Activated effector memory CD4-positive, alpha-beta T cell treated with anti-CD3 and anti-CD28 coated beads, Interleukin-2, amount 50 U/mL, for 16 hours (primary cell): Measurements from ENCODE around the gene PIGR.

ENCODE experiments used
- DNase-seq: peaks from one replicate; pipeline ENCODE4 v3.0.0-alpha.2; 2020

Gene PIGR, protein sequence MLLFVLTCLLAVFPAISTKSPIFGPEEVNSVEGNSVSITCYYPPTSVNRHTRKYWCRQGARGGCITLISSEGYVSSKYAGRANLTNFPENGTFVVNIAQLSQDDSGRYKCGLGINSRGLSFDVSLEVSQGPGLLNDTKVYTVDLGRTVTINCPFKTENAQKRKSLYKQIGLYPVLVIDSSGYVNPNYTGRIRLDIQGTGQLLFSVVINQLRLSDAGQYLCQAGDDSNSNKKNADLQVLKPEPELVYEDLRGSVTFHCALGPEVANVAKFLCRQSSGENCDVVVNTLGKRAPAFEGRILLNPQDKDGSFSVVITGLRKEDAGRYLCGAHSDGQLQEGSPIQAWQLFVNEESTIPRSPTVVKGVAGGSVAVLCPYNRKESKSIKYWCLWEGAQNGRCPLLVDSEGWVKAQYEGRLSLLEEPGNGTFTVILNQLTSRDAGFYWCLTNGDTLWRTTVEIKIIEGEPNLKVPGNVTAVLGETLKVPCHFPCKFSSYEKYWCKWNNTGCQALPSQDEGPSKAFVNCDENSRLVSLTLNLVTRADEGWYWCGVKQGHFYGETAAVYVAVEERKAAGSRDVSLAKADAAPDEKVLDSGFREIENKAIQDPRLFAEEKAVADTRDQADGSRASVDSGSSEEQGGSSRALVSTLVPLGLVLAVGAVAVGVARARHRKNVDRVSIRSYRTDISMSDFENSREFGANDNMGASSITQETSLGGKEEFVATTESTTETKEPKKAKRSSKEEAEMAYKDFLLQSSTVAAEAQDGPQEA

GRCh38 chr1:206946261-206946660 lies at the start of gene PIGR:
Gene PIGR, minus strand, starts transcription at chr1:206946466. Its CDS starts 5,935 bp downstream, at chr1:206940531.
- DNase-seq = no peak

GRCh38 chr1:206992790-206993189 lies 46.5 kb upstream of the PIGR start:
- no peak for DNase-seq

GRCh38 chr1:206987873-206988272 lies 41.6 kb upstream of the PIGR start:
- no peak for DNase-seq

- DNase-seq = no peak
Measured at GRCh38 chr1:206986885-206987284, 40.6 kb upstream of the PIGR start.

GRCh38 chr1:206986402-206986801 lies 40.1 kb upstream of the PIGR start:
- DNase-seq = no peak

DNA sequence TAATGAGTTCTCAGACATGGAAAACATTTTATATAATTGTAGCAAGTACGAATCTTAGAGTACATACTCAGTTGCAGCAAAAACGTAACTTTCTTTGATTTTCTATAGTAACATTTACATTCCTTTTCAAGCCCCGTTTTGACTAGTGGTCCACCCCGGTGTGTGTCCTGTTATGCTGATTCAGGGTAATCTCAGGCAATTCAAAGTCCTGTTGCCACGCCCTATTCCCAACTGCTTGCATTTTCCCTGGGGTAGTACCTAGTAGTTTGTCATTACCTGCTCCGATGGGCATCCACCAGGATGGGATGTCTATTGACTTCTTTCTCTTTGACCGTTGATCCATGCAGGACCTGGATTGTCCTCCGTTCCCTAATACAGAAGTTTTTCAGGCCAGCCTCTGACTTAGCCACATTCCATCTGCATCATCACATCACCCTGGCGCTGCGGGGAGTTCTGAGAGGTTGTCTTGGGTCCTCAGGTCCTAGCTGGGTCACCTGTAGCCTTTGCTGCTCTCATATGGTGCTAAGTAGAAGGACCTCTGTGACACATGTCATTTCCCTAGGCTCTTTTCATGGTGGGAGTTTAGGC lies 39.0 kb upstream of the PIGR start:
- DNase-seq = no peak

DNA sequence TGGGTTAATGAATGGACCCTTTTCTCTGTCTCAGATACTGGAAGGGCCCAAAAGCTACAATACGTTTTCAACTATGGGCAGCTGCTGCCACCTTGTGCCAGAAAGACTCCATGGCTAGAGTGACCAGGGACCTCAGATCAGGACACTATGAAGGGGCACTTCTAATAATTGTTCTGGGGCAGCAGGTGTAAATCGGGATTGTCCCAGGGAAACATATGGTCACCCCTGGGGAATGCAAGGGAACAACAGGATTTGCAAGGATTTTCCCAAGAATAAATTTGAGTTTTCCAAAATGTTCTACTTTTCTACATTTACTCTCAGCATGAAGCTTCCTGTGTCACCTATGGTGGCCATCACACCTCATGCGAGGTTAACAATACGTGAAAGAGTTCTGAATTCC lies 36.0 kb upstream of the PIGR start:
- DNase-seq = peak; percentile 84

DNA sequence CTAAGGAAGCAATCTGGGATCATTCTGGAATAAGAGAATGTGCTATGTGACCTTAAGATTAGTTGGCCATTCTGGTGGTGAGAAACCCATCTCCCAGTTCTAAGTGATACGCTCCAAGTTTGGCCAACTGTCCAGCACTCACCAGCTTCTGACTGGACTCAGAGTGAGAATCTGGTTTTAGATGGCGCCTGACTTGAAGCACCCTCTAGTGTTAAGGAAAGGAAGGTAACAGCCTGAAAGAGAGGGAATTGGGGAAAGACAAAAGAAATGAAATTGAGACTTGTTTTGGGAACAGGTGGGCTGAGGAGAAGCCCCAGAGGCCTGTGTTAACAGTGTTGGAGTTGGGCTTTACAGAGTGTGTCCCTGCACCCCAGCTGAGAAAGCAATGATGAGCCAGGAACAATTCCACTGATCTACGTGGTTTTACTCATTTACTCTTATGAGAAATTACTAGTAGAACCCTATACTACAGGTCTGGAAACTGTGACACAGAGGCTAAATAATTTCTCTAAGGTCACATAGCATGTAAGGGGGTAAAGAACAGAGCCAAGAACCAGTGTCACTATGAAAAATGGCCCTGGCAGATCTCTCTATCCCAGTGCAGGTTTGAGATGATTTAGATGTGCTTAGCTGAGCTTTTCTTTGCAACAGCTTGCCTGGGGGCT lies 33.2 kb upstream of the PIGR start:
- DNase-seq = no peak

DNA sequence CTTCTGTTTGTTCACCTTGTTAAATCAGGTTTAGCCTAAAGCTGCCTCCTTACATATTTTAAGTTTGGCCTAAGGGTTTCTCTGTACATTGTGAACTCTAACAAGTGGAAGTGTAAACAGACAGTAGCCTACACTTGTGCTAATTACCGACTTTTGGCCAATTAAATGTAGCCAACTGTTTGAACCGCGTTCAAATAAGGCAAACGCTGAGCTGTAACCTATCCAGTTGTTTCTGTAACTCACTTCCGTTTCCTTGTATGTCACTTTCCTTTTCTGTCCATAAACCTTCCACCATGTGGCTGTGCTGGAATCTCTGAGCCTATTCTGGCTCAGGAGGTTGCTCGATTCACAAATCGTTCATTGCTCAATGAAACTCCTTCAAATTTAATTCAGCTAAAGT lies 32.0 kb upstream of the PIGR start:
- no peak for DNase-seq

- no peak for DNase-seq
Measured at GRCh38 chr1:206975306-206975705, 29.0 kb upstream of the PIGR start.

DNA sequence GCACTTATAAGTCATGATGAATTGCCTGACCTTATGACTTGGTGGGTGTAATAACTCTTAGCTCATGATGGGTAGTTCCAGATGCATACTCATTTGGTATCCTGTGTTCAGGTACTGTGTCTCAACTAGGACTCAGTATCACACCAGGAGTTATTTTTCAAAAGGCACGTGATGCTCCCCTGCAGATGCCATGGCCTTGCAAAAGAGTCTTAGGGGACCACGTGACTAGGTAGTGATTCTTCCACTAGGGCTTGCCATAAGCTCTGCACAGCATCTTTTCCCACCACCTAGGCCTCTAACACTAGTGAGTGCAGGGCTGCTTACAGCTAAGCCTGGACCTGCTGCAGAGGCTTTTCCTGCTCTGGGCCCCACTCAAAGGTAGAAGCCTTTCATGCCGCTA lies 27.9 kb upstream of the PIGR start:
- no peak for DNase-seq

DNA sequence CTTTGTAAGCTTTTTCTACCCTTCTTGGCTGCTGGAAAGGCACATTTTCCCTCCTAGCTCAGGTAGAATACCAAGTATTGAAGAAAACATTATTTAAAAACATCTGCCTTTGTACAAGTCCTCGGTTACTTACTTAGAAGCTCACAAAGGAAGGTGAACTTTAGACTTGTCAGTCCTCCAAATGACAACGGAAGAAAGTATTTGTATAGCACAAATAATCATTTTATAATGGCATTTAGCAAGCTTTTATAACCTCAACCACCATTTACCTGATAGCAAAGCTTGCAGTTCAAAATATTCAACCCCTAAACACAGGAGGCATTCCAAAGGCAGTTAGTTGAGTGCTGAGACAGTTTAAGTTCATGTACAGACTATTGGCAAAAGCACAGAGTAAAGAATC lies 26.5 kb upstream of the PIGR start:
- no peak for DNase-seq

GRCh38 chr1:206971029-206971655 lies 24.9 kb upstream of the PIGR start:
- no peak for DNase-seq

- no peak for DNase-seq
Measured at GRCh38 chr1:206970446-206970845, 24.2 kb upstream of the PIGR start, which contains the start of gene FCAMR. Gene FCAMR, minus strand, starts transcription at chr1:206970460. Its CDS starts 335 bp downstream, at chr1:206970125.

DNA sequence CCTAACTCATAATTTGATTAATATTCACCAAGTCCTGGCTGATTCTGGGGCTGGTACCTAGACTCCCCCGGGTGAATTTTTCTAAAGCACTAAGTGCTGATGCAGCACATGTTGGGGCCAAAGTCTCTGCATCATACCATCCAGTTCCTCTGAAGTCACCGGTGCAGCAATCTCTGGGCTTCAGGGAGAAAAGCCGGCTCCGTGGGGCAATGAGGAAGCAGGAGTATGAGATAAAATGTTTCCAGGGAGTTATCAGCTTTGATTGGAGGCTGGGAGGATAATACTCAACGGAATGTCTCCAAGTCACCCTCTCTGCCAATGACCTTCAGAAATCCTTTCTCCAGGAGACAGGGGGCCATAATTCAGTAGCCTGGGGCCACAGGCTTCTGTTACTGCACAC lies 22.8 kb upstream of the PIGR start:
- no peak for DNase-seq

- DNase-seq = no peak
Measured at GRCh38 chr1:206967096-206967849, 21.0 kb upstream of the PIGR start.

GRCh38 chr1:206965781-206966180 lies 19.5 kb upstream of the PIGR start:
- no peak for DNase-seq

DNA sequence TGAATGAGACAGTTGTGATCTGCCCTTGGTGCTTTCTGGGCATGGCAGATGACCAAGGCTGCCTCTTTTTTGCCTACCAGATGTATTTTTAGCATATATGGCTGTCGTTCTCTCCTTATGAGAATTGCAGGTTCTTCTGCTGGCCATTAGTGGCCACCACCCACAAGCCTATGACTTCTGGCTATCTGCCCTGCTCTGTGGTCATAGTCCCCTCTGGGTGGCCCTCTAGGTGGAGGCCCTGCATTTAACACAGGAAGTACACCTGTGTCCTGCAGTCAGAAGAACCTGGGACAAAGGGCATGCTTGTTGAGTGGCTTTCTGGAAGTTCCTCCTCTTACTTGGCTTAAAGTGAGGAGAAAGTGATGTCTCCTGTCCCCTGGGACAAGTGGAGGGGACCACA lies 17.5 kb upstream of the PIGR start:
- DNase-seq = no peak

GRCh38 chr1:206963119-206963712 lies 16.9 kb upstream of the PIGR start:
- no peak for DNase-seq

DNA sequence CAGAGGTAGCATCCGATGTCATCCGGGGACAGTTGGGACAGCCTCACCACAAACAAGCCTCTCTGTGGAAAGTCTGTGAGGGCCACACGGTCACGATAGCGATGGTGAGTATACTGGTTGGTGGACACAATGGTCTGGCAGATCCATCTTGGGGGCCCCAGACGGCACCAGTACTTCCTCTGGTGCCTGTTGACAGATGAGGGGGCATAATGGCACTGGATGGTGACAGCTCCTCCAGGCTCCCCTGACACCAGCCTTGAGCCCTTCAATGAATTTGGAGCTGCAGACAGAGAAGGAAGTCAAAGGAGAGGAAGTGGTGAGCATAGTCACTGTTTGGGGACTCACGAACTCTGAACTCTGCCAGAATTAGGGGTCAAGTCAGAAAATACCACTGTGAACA lies 16.0 kb upstream of the PIGR start:
- DNase-seq = no peak

DNA sequence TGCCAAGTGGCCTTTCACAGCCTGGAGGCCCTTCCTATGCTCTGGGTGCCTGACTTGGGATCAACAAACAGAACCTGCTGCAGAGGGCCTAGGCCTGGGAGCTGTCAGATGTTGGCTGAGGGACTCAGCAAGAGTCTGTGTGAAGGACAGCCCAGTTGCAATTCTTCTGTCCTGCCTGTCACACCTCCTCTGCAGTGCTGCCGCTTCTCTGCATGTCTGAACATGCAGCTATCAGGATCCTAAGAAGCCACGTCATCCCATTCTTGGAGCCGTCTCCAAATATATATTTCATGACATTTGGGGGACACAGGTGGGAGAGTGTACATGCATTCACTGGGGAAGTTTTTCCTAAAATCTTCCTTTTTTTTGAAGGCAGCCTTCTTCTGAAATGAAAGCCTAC lies 15.4 kb upstream of the PIGR start:
- DNase-seq = no peak
